GM19324 (cell line): Measurements from ENCODE around the gene ZNF280A.
"Not testable (repeated sequence)": the region's sequence is repeated elsewhere in the genome, so short reads cannot be mapped to it uniquely, and the experiment has no call there.

ENCODE experiments used
- ATAC-seq: cut with Tn5 transposase; IDR thresholded peaks from one replicate; pipeline ENCODE4 v1.9.1; 2021; ENCODE audit warnings: mild to moderate bottlenecking, moderate library complexity; ENCODE audit not compliant: unreplicated experiment, low FRiP score

ZNF280A gene

GRCh38 chr22:22546490-22546889, 26.4 kb upstream of the ZNF280A start:
- no peak for ATAC-seq

- no peak for ATAC-seq
Measured at GRCh38 chr22:22545084-22545483, 25.0 kb upstream of the ZNF280A start.

- ATAC-seq: no peak
Measured at GRCh38 chr22:22538226-22538989, 18.3 kb upstream of the ZNF280A start.

GRCh38 chr22:22536916-22537315, 16.8 kb upstream of the ZNF280A start:
- no peak for ATAC-seq

GRCh38 chr22:22536515-22536914, 16.4 kb upstream of the ZNF280A start:
- no peak for ATAC-seq

GRCh38 chr22:22535662-22536061, 15.6 kb upstream of the ZNF280A start:
- no peak for ATAC-seq

- no peak for ATAC-seq
Measured at GRCh38 chr22:22534604-22535415, 14.7 kb upstream of the ZNF280A start.

GRCh38 chr22:22533863-22534262, 13.8 kb upstream of the ZNF280A start:
- no peak for ATAC-seq

GRCh38 chr22:22533417-22533816, 13.3 kb upstream of the ZNF280A start:
- no peak for ATAC-seq

- ATAC-seq: not testable (repeated sequence)
Measured at GRCh38 chr22:22532547-22533071, 12.5 kb upstream of the ZNF280A start.

GRCh38 chr22:22531770-22532546, 11.9 kb upstream of the ZNF280A start:
- no peak for ATAC-seq

- no peak for ATAC-seq
Measured at GRCh38 chr22:22528780-22529179, 8.7 kb upstream of the ZNF280A start.

- no peak for ATAC-seq
Measured at GRCh38 chr22:22527312-22527711, 7.2 kb upstream of the ZNF280A start.

GRCh38 chr22:22526125-22526912, 6.2 kb upstream of the ZNF280A start:
- no peak for ATAC-seq

- no peak for ATAC-seq
Measured at GRCh38 chr22:22523494-22523893, 3.4 kb upstream of the ZNF280A start.

GRCh38 chr22:22521631-22522030, 1.6 kb upstream of the ZNF280A start:
- ATAC-seq: no peak

GRCh38 chr22:22520667-22521602, 865 bp upstream of the ZNF280A start:
- ATAC-seq: no peak

GRCh38 chr22:22519591-22519990, 479 bp downstream of the ZNF280A start:
- ATAC-seq: no peak

GRCh38 chr22:22516992-22517391, 3.1 kb downstream of the ZNF280A start:
- no peak for ATAC-seq
